GM19467 (cell line): ENCODE measurements around the gene ARVCF.

Experiments used
- ATAC-seq: cut with Tn5 transposase; IDR thresholded peaks from one replicate; pipeline ENCODE4 v1.9.1; 2021; ENCODE audit warnings: mild to moderate bottlenecking, moderate library complexity; ENCODE audit not compliant: unreplicated experiment

The ARVCF gene

DNA sequence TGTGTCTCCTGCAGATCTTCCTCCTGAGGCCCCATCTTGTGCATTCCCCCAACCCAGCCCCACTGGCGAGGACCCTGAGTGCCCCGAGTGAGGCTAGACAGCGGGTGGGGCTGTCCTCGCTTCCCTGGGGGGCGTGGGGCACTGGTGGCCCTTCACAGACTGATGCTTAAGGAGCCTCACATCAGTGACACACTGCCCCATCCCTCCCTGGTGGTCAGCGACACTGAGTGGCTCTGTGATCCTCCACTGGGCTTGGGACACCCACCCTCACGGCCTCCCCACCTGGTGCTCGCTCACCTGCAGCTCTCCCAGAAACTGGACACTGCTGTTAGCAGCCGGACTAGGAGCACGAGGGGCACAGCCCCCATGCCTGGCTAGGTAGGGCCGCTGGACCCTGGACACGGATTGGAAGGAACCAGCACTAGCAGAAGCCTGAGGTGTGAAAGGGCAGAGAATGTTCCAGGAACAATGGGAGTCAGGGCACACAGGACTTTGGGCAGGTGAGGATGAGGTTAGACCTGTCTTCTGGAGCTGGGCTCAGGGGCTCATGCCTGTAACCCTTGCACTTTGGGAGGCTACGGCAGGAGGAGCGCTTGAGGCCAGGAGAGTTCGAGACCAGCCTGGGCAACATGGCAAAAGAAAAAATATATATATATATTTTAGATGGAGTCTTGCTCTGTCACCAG is 51.8 kb downstream of the ARVCF start:
- ATAC-seq = no peak

DNA sequence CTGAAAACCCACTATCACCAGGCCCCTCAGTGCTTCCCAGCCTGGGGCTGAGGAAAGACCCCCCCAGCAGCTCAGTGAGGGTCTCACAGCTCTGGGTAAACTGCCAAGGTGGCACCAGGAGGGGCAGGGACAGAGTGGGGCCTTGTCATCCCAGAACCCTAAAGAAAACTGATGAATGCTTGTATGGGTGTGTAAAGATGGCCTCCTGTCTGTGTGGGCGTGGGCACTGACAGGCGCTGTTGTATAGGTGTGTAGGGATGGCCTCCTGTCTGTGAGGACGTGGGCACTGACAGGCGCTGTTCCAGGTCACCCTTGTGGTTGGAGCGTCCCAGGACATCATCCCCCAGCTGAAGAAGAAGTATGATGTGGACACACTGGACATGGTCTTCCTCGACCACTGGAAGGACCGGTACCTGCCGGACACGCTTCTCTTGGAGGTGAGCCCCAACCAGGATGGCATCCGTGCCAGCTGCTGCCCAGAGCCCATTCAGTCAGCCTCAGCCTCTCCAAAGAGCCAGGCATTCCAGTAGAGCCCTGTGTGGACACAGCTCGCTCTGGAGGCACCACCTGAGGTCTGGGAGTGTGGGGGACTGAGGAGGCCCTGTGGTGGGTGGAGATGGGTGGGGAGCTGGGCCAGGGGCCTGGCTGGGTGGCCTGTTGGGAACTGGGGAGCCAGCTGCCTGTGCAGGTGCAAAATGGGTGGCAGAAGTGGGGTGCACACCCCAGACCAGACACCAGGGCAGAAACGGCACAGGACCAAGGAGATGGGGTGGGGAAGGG is 52.6 kb downstream of the ARVCF start:
- ATAC-seq = no peak

DNA sequence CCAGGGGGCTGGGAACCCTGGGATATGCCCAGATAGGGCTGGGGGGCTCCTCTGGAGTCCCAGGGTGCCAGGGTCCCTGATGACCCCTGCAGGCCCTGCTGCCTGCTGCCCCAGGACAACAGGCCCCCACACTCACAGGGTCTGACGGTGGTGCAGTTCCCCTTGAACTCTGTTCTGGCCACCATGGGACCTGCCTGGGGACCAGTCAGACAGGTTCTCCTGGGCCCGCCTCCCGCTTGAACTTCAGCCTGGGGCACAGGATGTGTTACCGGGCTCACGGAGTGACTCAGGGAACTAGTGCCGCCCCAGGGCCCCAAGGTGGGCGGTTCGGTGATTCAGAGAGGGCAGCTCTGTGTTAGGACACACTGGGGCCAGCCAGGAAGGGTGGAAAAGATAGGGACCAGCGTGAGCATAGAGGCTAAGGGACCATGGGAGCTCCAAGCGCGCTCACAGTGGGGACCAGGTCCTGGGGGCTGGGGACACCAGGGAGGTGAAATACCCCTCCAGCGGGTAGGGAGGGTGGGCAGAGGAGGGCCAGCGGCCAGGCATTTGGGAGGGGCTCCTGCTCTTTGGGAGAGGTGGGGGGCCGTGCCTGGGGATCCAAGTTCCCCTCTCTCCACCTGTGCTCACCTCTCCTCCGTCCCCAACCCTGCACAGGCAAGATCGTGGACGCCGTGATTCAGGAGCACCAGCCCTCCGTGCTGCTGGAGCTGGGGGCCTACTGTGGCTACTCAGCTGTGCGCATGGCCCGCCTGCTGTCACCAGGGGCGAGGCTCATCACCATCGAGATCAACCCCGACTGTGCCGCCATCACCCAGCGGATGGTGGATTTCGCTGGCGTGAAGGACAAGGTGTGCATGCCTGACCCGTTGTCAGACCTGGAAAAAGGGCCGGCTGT is 53.5 kb downstream of the ARVCF start:
- ATAC-seq = no peak

DNA sequence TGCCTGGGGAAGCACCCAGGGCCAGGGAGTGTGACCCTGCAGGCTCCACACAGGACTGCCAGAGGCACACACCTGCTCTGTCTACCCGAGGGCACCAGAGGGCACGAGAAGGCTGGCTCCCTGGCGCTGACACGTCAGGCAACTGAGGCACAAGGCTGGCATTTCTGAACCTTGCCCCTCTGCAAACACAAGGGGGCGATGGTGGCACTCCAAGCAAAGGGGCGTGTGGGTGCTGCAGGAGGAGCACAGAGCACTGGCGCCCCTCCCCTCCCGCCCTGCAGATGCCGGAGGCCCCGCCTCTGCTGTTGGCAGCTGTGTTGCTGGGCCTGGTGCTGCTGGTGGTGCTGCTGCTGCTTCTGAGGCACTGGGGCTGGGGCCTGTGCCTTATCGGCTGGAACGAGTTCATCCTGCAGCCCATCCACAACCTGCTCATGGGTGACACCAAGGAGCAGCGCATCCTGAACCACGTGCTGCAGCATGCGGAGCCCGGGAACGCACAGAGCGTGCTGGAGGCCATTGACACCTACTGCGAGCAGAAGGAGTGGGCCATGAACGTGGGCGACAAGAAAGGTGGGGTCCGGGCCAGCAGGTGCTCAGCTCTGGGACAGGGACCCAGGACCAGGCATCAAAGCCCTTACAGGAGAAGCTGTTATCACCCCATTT is 54.2 kb downstream of the ARVCF start:
- ATAC-seq = no peak

DNA sequence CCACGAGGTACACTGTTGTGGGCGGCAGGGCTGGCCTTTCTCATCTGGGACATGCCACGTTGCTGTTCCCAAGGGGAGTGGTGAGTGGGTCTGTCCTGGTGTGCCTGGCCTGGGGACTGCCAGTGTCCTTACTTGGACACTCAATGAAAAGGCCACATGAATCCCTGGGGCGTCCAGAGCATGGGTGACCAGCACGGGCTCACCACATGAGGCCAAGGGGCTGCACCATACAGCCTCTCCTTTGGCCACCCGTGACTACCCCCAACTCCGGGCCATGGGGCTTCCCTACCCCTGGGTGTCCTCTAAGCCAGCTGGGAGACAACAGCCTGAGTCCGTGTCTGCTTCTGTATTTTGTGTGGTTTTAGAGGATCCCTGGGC is 54.8 kb downstream of the ARVCF start:
- ATAC-seq = no peak

DNA sequence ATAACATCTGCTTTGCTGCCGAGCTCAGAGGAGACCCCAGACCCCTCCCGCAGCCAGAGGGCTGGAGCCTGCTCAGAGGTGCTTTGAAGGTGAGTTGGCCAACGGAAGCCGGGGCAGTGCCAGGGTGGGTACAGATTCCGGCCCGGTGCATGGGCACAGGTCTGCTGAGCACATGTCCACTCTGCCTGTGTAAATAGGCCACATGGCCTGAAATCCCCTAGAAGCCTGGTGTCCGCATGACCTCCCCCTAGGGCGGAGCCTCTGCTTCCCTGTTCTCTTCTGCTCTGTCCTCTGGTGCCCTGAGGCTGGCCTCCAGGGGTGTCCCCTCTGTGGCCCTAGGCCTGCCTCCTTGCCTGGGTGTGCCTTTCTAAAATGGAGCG is 55.4 kb downstream of the ARVCF start:
- no peak for ATAC-seq

DNA sequence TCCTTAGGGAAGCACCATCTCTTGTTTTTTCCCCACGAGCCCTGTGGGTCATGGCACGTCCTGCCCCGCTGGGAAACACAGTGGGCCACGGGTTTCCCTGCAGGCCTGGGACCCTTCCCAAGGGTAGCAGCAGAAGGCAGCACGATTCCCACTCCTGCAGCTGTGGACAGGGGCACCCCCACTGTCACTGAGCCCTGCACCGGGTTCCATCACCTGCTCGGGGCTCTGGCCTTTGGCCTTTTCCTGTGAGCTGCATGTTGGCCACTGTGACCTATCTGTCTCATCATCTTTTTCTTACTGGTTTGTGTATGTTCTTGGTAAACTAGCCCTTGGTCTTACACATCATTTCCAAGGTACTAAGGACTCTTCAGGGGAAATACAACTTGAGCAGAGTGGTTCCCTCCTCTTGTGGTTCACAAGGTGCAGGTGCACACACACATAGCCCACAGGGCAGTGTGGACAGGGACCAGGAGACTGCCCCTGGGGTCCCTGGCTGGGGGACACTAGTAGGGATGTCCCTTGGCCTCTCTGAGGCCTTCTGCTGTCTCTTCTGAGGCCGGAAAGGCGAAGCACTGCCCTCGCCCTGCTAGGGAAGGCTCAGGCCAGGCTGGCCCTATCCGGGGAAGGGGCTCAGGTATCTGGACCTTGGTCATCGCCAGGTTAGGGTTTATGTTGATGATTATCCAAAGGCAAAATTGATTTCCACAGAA is 56.0 kb downstream of the ARVCF start:
- ATAC-seq = no peak

DNA sequence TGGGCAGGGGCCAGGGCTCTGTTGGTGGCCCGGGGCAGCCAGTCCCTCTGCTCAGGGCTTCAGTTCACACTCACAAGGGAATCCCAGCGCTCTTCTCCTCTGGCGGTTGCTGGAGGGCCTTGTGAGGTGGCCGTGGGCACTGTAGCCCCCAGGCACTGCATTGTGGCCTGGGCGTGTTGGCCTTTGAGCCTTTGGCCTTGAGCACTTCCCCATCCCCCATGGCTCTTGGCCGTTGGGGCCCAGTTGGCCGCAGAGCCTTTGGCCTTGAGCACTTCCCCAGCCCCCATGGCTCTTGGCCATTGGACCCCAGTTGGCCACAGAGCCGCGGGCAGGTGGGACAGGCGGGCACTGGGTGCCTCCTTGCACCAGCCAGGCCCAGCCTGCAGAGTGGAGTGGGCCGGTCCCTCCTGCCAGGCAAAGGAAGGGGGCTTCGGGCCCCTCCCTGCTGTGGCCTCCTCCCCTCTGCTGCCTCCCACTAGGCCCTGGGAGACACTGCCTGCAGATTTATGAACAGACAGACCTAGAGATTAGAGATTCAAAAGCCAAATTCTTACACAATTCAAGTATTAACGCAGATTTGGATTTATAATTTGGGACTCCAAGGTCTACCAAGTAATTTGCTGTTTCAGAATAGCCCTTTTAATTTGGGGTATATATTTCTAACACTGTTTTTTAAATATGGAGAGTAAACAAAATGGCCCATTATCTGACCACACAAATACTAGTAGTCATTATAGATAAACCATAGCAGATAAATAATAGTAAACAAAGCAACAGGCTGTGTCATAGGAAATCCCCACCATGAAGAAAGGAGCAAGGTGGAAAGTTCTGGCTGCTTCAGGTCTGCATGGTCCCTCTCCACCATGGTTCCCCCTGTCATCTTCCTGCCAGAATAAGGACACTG is 56.8 kb downstream of the ARVCF start:
- no peak for ATAC-seq

DNA sequence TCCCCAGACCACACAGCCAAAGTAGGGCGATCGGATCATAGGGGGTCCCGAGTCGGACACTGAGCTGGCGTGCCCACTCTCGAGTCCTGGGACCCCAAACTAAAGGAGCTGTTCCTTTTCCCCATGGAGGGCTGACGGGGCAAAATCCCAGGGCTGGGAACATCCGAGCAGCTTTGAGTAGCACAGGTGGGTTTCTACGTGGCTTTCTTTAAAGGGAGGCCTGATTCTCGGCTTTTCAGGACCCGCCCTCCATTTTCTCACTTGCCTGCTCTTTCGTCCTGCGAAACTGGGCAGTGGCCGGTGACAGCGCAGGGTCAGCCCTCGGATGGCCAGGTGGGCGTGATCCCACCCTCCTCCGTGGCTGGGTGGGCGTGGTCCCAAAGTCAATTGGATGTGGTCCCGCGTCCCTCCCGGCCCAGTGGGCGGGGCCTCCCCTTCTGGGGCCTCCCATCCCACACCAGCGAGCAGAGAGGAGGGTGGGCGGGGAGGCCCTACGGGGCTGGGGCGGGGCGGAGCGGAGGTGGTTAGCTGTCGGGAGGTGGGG is 57.5 kb downstream of the ARVCF start:
- no peak for ATAC-seq

DNA sequence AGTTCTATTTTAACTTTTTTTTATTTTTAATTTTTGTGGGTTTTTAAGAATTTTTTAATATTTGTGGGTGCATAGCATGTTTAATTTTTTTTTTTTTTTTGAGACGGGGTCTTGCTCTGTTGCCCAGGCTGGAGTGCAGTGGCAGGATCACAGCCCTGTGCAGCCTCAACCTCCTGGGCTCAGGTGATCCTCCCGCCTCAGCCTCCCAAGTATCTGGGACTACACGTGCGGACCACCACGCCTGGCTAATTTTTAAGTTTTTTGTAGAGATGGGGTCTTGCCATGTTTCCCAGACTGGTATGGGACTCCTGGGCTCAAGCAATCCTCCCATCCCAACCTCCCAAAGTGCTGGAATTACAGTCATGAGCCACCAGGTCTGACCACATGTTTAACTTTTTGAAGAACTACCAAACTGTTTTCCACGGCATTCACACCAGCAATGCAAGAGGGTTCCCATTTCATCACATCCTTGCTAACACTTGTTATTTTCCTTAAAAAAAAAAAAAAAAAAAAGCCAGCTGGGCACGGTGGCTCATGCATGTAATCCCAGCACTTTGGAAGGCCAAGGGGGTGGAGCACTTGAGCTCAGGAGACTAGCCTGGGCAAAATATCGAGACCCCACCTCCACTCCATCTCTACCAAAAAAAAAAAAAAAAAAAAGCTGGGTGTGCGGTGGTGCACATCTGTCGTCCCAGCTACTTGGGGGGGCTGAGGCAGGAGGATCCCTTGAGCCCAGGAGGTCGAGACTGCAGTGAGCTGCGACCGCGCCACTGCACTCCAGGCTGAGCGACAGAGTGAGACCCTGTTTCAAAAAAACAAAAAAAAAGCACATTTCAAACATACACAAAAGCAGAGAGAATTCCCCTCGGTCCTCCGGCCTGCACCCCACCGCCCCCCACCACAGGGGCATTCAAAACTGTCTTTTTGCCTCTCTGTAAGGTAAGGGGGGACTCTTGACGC is 58.3 kb downstream of the ARVCF start:
- ATAC-seq = no peak

DNA sequence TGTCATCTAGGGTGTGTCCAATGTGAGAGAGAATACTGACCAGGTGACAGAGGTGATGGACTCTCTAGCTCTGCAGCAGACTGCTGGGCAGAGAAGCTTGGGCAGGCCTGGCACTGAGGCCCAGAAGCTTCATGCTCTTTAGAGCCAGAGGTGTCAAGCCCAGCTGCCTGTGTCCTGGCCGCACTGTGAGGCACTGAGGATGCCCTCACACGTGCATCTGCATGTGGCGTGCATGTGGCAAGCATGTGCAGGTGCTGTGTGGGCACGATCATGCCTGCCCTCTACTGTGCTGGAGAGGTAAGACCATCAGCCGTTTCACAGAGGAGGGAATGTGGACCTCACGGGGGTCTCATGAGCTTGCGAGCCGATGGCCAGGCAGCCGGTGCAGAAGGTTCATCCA is 59.2 kb downstream of the ARVCF start:
- ATAC-seq = no peak

DNA sequence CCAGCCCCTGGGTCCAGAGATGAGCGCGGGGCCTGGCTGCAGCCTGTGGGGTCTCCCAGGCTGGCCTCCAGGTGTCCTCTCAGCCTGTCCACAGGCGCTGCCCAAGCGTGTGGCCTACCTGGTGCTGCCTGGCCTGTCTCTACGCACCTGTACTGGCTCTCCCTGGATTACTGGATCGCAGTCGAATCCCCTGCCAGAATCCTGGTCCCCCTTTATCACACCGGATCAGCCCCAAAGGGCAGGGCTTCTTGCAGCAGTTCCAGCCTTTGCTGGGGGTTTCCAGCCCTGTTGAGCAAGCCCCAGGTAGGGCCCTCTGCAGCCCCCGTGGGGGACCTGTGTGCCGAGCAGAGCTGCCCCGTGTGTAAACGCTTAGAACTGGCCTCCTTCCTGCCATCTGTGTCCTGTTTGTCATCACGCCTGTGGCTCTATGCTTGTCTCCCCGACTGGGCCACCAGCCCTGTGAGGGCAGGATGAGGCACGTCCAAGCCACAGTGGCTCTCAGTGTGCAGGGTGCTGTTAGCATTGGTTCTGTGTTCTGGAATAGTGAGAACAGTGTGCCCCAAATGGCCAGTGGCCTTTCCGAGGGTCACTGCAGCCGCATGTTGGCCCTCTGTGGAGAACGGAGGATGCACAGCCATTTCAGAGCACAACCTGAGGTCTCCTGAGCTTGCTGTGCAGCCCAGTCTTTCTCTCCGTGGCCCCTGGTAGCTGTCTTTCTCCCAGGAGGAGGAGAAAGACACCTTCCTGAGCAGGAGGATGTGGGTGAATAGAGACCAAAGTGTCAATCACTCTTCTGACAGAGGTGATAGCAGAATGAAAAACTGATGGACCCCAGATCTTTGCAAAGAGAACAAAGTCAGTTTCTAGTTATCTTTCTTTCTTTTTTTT is 61.1 kb downstream of the ARVCF start:
- no peak for ATAC-seq

DNA sequence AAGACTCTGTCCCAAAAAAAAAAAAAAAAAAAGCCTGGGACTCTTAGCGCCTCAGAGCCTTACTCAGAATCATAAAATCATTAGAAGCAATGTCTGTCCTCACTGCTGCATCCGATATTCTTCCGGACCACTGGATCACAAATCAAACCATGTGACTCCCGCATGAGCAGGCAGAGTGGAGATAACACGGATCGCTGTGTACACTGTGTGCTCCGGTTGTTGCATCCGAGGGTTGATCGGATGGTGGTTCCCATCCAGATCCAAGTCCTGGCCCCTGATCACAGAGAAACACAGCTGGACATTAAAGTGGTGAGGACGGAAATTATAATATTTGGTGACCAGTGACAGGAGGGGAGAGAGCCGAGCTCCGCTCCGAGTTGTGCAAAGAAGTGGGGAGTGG is 65.3 kb downstream of the ARVCF start:
- ATAC-seq = no peak

DNA sequence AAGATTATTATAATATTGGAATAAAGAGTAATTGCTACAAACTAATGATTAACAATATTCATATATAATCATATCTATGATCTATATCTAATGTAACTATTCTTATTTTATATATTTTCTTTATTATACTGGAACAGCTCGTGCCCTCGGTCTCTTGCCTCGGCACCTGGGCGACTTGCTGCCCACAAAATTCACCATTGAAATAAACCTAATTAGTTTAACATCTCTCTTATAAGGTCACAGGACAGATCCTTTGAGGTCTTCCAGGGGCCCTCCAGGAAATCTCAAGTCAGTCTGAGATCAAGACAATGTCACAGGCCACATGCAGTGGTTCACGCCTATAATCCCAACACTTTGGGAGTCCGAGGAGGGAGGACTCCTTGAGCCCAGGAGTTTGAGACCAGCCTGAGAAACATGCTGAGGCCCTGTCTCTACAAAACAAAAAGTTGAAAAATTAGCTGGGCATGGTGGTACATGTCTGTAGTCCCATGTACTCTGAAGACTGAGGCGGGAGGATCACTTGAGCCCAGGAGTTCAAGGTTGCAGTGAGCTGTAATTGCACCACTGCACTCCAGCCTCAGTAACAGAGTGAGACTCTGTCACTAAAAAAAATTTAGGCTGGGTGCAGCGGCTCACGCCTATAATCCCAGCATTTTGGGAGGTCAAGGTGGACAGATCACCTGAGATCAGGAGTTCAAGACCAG is 68.4 kb downstream of the ARVCF start:
- ATAC-seq = no peak

DNA sequence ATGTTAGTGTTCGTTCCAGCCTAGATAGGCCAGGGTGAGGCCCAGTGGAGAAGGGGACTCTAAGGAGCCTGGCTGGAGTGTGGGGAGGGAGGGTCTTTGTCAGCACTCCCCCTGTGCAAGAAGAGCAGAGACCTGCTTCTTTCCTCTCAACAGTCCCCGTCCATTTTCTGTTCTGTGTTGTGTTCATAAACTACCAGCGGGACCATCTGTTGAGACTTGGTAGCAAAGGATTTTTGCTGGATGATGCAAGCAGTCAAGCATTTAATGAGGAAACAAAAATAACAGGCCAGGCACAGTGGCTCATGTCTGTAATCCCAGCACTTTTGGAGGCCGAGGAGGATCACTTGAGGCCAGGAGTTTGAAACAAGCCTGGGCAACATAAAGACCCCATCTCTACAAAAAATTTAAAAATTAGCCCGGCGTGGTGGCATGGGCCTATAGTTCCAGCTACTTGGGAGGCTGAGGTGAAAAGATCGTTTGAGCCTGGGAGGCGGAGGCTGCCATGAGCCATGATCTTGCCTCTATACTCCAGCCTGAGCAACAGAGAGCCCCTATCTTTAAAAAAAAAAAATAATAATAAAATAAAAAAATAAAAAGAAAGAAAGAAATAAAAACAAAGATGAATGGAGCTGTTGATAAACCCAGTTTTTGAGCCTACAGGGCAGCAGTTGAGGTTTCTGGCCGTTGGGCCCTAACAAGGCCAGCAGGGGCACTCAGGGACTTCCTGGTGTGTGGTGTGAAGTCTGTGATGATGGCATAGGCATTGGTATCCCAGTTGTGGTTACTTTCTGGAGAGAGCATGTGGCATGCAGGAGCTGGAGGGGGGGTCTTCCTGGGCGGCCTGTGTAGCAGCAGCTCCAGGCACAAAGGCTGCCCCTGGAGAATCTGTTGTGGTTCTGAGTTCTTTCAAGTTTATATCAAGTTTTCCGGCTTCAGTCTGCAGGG is 73.3 kb downstream of the ARVCF start:
- no peak for ATAC-seq
